HepG2 (cell line): ENCODE results near the gene TLCD5.

ENCODE experiments used
- CAMTA2 ChIP-seq: sonication (generic); formaldehyde crosslinking; IDR thresholded peaks from 2 replicates; pipeline ENCODE4 v1.4.0; 2020; ENCODE audit warnings: mild to moderate bottlenecking, missing genetic modification reagents, borderline replicate concordance
- EHMT2 ChIP-seq: fragments of 200-600 bp; sonication (generic); IDR thresholded peaks from 2 replicates; pipeline ENCODE4 v1.7.0; 2017; ENCODE audit warnings: antibody characterized with exemption, low read depth, low read length, borderline replicate concordance
- EZH2 ChIP-seq: conservative IDR thresholded peaks from 2 replicates; pipeline ENCODE4 v1.6.1; 2012; ENCODE audit warnings: mild to moderate bottlenecking, low read depth, low read length, moderate library complexity
- GPN1 ChIP-seq: sonication (generic); formaldehyde crosslinking; IDR thresholded peaks from 2 replicates; pipeline ENCODE4 v1.5.1; 2020; ENCODE audit warnings: missing genetic modification reagents, borderline replicate concordance
- NCOA2 ChIP-seq: sonication (generic); formaldehyde crosslinking; IDR thresholded peaks from 2 replicates; pipeline ENCODE4 v1.8.0; 2022; ENCODE audit warnings: inconsistent platforms
- NFE2 ChIP-seq: sonication (generic); formaldehyde crosslinking; IDR thresholded peaks from 2 replicates; pipeline ENCODE4 v1.4.0; 2020; ENCODE audit warnings: missing genetic modification reagents
- NFYC ChIP-seq: IDR thresholded peaks from 2 replicates; pipeline ENCODE4 v1.6.1; 2016; ENCODE audit warnings: missing genetic modification reagents, missing compliant biosample characterization
- NKX3-1 ChIP-seq: sonication (generic); formaldehyde crosslinking; IDR thresholded peaks from 2 replicates; pipeline ENCODE4 v1.5.0; 2020; ENCODE audit warnings: missing genetic modification reagents
- RAD21 ChIP-seq: fragments of 450-650 bp; formaldehyde crosslinking; IDR thresholded peaks from 2 replicates; pipeline ENCODE4 v1.5.0; 2020; ENCODE audit warnings: mild to moderate bottlenecking
- ZBTB40 ChIP-seq, 2 experiments: fragments of 450-650 bp in 1 of 2; sonication (generic) in 1 of 2; formaldehyde crosslinking in 1 of 2; IDR thresholded peaks; 2 replicates each; pipeline versions ENCODE4 v1.6.1 to v1.8.0; 2016 to 2022; ENCODE audit warnings: antibody characterized with exemption in 1 of 2, mild to moderate bottlenecking in 1 of 2, missing genetic modification reagents in 1 of 2
- ZFP36 ChIP-seq: fragments of 150-350 bp; IDR thresholded peaks from 2 replicates; pipeline ENCODE4 v1.6.1; 2018; ENCODE audit warnings: borderline replicate concordance, low read length, low read depth; ENCODE audit not compliant: partially characterized antibody
- TF ChIP-seq, protein P1 (sequence below), 2 experiments: IDR thresholded peaks; 2 replicates each; pipeline ENCODE4 v1.6.1; 2011 to 2012; ENCODE audit warnings: low read length in 2 of 2, borderline replicate concordance in 1 of 2, low read depth in 1 of 2, mild to moderate bottlenecking in 1 of 2, moderate library complexity in 1 of 2
- TF ChIP-seq, protein P2 (sequence below): sonication (generic); formaldehyde crosslinking; IDR thresholded peaks from 2 replicates; pipeline ENCODE4 v1.5.0; 2020; ENCODE audit warnings: mild to moderate bottlenecking, missing genetic modification reagents
- TF ChIP-seq, protein P3 (sequence below): sonication (generic); formaldehyde crosslinking; IDR thresholded peaks from 2 replicates; pipeline ENCODE4 v1.5.0; 2020; ENCODE audit warnings: mild to moderate bottlenecking, missing genetic modification reagents, moderate library complexity

- TF ChIP-seq NFYC (CRISPR knock-in tag) (no peak), NCOA2 (CRISPR knock-in tag) (no peak), NKX3-1 (CRISPR knock-in tag) (no peak), GPN1 (no peak), RAD21 (no peak), ZFP36 (no peak), NFE2 (CRISPR knock-in tag) (no peak), CAMTA2 (CRISPR knock-in tag) (no peak), EZH2 (no peak), ZBTB40 (IDR thresholded peaks at IDR 0.05) (no peak), ZBTB40 (CRISPR knock-in tag; IDR thresholded peaks at IDR 0.05) (no peak), EHMT2 (no peak)
- TF ChIP-seq, protein P1, sequence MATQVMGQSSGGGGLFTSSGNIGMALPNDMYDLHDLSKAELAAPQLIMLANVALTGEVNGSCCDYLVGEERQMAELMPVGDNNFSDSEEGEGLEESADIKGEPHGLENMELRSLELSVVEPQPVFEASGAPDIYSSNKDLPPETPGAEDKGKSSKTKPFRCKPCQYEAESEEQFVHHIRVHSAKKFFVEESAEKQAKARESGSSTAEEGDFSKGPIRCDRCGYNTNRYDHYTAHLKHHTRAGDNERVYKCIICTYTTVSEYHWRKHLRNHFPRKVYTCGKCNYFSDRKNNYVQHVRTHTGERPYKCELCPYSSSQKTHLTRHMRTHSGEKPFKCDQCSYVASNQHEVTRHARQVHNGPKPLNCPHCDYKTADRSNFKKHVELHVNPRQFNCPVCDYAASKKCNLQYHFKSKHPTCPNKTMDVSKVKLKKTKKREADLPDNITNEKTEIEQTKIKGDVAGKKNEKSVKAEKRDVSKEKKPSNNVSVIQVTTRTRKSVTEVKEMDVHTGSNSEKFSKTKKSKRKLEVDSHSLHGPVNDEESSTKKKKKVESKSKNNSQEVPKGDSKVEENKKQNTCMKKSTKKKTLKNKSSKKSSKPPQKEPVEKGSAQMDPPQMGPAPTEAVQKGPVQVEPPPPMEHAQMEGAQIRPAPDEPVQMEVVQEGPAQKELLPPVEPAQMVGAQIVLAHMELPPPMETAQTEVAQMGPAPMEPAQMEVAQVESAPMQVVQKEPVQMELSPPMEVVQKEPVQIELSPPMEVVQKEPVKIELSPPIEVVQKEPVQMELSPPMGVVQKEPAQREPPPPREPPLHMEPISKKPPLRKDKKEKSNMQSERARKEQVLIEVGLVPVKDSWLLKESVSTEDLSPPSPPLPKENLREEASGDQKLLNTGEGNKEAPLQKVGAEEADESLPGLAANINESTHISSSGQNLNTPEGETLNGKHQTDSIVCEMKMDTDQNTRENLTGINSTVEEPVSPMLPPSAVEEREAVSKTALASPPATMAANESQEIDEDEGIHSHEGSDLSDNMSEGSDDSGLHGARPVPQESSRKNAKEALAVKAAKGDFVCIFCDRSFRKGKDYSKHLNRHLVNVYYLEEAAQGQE (IDR thresholded peaks at IDR 0.05; ENCODE audit: borderline replicate concordance in 1 of 2, low read depth in 1 of 2, low read length in 2 of 2), result no peak
- TF ChIP-seq, protein P2, sequence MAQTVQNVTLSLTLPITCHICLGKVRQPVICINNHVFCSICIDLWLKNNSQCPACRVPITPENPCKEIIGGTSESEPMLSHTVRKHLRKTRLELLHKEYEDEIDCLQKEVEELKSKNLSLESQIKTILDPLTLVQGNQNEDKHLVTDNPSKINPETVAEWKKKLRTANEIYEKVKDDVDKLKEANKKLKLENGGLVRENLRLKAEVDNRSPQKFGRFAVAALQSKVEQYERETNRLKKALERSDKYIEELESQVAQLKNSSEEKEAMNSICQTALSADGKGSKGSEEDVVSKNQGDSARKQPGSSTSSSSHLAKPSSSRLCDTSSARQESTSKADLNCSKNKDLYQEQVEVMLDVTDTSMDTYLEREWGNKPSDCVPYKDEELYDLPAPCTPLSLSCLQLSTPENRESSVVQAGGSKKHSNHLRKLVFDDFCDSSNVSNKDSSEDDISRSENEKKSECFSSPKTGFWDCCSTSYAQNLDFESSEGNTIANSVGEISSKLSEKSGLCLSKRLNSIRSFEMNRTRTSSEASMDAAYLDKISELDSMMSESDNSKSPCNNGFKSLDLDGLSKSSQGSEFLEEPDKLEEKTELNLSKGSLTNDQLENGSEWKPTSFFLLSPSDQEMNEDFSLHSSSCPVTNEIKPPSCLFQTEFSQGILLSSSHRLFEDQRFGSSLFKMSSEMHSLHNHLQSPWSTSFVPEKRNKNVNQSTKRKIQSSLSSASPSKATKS (CRISPR knock-in tag), result no peak
- TF ChIP-seq, protein P3, sequence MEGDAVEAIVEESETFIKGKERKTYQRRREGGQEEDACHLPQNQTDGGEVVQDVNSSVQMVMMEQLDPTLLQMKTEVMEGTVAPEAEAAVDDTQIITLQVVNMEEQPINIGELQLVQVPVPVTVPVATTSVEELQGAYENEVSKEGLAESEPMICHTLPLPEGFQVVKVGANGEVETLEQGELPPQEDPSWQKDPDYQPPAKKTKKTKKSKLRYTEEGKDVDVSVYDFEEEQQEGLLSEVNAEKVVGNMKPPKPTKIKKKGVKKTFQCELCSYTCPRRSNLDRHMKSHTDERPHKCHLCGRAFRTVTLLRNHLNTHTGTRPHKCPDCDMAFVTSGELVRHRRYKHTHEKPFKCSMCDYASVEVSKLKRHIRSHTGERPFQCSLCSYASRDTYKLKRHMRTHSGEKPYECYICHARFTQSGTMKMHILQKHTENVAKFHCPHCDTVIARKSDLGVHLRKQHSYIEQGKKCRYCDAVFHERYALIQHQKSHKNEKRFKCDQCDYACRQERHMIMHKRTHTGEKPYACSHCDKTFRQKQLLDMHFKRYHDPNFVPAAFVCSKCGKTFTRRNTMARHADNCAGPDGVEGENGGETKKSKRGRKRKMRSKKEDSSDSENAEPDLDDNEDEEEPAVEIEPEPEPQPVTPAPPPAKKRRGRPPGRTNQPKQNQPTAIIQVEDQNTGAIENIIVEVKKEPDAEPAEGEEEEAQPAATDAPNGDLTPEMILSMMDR (CRISPR knock-in tag), result no peak
Measured at GRCh38 chr11:120298461-120298860, 26.6 kb upstream of the TLCD5 start.
